HG03064 (cell line): ENCODE data around the gene ZC3HAV1.
"Not testable (repeated sequence)": the region's sequence is repeated elsewhere in the genome, so short reads cannot be mapped to it uniquely, and the experiment has no call there.

ENCODE experiments used
- ATAC-seq: cut with Tn5 transposase; IDR thresholded peaks from one replicate; pipeline ENCODE4 v1.9.1; 2021; ENCODE audit warnings: low read depth; ENCODE audit not compliant: unreplicated experiment

ZC3HAV1 gene

GRCh38 chr7:139055674-139056073 is 53.8 kb downstream of the ZC3HAV1 start:
- no peak for ATAC-seq

GRCh38 chr7:139054656-139055055 is 54.9 kb downstream of the ZC3HAV1 start:
- not testable (repeated sequence) for ATAC-seq

DNA sequence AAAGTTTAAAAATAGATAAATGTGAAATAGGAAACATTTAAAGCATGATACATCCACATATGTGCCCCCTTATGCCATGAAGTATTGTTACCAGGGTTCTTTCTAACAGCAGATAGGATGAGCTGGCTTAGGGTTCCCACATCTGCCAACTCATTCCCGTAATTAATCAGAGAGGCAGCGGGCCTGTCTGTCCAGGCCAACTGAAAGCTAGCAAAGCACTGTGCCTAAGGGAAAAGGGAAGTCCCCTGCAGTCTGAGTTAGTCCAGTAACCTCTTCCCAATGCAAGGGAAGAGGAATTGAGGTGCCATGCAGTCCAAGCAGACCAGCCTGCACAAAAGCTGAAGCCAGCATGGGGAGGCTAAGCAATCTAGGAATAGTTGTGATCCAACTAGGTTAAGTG is 55.4 kb downstream of the ZC3HAV1 start:
- no peak for ATAC-seq

GRCh38 chr7:139051655-139052054 is 57.9 kb downstream of the ZC3HAV1 start:
- ATAC-seq, result no peak

DNA sequence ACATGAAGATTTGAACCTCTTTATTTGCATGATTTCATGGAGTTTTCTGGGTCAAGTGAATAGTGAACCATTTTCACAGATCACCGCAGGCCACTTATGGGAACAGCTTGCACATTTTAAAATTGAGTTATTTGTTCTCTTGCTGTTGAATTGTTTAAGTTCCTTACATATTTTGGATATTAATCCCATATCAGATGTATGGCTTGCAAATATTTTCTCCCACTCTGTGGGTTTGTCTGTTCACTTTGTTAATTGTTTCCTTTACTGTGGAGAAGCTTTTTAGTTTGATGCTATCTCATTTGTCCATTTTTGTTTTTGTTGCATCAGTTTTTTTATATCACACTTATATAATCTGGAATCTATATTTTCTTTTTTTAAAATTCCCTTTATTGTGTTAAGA is 59.6 kb downstream of the ZC3HAV1 start:
- ATAC-seq, result no peak

DNA sequence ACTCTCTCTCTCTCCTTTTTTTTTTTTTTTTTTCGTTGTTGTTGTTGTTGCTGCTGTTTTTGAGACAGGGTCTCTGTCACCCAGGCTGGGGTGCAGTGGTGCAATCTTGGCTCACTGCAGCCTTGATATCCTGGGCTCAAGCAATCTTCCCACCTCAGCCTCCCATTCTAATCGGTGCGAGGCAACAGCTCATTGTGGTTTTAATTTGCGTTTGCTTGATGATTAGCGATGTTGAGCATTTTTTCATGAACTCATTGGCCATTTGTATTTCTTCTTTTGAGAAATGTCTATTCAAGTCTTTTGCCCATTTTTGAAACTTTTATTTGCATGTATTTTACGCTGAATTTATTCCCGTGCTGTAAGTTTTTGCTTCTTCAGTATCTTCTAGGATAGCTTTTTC is 60.4 kb downstream of the ZC3HAV1 start:
- ATAC-seq, result no peak

DNA sequence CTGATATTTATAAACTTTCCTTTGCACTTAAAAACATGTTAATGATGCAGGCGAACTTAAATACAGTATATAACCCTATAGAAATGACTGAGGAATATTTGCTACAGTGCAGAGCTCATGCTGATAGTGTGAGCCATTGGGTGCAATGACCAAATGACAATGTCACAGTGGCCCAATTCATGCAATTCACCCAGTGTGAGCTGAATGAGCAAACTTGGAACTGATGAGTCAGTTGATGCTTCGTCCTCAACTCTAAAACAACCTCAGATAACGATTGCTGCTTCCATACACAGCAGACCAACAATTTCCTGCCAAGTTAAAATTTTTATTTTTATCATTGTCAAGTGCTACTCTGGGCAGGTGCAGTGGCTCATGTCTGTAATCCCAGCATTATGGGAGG is 61.5 kb downstream of the ZC3HAV1 start:
- no peak for ATAC-seq

- no peak for ATAC-seq
Measured at GRCh38 chr7:139046143-139046542, 63.4 kb downstream of the ZC3HAV1 start.

GRCh38 chr7:139044813-139045794 is 64.4 kb downstream of the ZC3HAV1 start:
- ATAC-seq, result no peak

DNA sequence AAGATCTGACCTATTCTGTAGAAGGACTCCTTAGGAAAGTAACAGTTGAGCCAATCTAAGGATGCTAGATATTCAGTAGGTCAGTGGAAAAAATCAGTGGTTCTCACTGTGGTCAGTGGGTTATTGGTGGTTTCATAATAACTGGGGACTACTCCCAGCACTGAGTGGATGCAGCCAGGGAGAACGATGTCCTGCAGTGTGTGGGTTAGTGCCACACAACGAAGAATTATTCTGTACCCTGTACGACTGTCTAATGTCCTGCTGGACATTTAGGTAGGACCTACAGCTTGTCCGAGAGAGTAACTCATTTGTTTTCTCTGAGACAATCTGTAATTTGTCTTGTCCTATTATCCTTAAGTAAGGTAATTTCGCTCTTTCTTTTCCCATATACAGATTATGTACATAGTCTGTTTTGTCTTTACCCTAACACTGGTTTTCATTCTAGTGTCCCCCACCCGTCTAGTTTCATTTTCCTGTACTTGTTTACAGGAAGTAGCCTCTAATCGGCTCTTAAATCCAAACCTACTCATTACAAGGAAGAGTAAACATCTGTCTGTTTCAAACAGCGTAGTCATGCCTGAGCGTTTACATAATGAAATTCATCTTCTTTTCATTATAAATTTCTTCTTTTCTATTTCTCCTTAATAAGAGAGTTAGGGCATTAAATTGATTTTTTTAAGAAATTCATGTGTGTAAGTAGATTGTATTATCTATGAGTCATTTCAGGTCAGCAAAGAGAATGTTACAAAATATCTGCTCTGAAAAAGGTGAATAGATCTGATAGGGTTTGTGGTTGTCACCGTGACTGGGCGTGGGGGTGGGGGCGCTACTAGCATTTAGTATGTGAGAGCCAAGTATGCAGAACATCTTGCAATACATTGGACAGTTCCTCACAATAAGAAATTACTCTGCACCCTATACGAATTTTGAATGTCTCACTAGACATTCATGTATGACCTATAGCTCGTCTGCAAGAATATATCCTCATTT is 65.4 kb downstream of the ZC3HAV1 start:
- no peak for ATAC-seq

DNA sequence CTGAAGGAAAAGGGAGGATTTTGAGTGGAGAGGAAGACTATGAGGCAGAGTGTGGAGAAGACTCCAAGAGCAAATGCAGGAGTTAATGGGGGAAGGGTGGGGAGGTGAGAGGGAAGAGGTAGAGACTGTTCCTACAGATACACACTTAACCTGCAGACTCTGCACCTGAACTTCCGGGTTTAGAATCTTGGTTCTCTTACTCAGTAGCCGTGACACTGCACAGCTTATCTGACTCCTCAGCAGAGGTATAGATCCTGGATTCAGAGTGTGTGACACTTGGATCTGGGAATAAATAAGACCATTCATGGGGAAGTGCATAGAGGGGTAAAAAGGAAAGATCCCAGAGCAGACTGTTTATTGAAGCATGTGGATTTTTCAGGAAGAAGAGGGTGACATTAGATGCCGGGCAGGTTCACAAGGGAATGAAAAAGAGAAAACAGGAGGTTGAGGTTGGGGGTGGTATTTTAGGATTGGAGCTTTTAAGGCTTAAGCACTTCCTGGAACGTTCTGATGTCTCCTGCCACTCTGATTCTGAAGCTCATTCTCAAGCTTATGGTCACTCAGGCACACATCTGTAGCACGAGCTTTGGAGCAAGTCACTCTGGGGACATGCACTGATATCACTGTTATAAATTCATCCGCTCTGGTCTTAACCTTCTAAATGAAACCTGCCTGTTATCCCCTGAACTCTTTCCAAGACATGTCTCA is 68.0 kb downstream of the ZC3HAV1 start:
- no peak for ATAC-seq

GRCh38 chr7:139038691-139039090 is 70.8 kb downstream of the ZC3HAV1 start:
- no peak for ATAC-seq

- ATAC-seq, result no peak
Measured at GRCh38 chr7:139036901-139037300, 72.6 kb downstream of the ZC3HAV1 start.

- peak; percentile 86 for ATAC-seq
Measured at GRCh38 chr7:139035586-139036353, 73.8 kb downstream of the ZC3HAV1 start, which contains the start of gene ZC3HAV1L. ZC3HAV1L (minus strand) TSS chr7:139036042; CDS start chr7:139036017, 25 bp downstream.

DNA sequence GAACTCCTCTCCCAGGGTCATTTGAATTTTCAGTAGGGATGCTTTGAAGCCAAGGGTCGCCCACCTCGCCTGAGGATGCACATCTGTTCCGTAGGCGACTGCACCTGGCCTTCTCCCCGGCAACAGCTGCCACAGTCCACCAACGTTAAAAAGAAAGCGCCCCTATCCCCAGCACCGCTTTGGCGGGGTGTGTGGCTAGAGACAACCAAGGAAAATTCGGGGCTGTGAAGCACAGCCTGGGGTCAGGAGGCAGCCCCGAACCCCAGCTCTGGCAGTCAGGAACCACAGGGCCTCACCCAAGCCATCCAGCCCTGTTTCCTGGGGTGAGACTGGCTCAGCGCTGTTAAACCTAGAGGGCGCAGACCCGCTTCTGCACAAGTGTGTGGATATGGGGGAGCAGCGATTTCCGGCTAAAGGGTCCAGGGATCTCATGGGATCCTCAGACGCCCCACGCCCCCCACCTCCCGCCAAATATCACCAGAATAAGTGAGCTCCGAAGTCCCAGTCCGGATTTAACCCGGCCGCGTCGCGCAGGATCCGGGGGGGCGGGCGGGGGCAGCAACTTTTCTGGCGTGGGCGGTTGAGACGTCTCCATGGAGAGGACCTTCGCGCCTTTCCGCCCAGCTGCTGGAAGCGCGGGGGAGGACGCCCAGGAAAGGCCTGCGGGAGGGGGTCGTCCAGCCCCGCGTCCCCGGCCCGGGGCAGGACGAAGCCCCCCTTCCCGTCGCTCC is 74.5 kb downstream of the ZC3HAV1 start:
- ATAC-seq, result peak; percentile 42

GRCh38 chr7:139034336-139034735 is 75.2 kb downstream of the ZC3HAV1 start:
- no peak for ATAC-seq

DNA sequence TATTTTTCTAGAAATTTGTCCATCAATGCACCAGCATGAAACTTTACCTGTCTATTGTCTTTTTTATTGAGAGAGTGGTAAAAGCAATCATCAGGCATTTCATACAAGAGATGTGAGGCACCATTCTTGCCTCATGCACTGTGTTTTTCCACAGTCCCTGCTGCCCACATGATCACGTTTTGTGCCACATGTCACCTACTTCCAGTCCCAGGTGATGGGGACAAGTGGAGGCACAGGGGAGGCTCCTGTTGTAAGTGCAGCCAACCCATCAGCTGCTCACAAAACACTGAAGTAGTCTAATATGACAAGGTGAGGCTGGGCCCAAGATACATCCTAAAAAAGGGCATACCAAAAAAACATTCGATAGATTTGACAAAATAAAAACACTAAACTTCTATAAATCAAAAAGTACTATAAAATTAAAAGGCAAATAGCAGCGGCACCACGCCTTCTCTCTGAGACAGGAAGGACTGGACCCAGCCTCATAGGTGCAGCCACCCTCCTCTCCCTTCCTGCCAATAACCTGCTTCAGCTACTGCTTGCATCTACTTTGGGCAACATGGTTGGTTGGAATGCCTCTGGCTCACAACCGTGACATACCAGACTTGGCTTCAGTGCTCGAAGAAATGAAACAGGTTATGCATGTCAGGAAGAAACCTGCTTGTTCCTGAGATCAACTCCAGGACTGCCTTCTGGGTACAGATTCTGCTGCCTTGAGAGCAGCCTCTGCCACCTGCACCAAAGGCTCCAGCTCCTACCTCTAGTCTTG is 76.0 kb downstream of the ZC3HAV1 start:
- ATAC-seq, result no peak

- ATAC-seq, result no peak
Measured at GRCh38 chr7:139032473-139032872, 77.0 kb downstream of the ZC3HAV1 start.
